GM19372 (cell line): Measurements from ENCODE around the gene CPNE8.
A peak's percentile ranks its signal among the peaks of the same experiment; 100 is the strongest.

Experiments used
- ATAC-seq: cut with Tn5 transposase; IDR thresholded peaks from one replicate; pipeline ENCODE4 v1.9.1; 2021; ENCODE audit warnings: mild to moderate bottlenecking, low read depth, moderate library complexity; ENCODE audit not compliant: unreplicated experiment

CPNE8 gene

DNA sequence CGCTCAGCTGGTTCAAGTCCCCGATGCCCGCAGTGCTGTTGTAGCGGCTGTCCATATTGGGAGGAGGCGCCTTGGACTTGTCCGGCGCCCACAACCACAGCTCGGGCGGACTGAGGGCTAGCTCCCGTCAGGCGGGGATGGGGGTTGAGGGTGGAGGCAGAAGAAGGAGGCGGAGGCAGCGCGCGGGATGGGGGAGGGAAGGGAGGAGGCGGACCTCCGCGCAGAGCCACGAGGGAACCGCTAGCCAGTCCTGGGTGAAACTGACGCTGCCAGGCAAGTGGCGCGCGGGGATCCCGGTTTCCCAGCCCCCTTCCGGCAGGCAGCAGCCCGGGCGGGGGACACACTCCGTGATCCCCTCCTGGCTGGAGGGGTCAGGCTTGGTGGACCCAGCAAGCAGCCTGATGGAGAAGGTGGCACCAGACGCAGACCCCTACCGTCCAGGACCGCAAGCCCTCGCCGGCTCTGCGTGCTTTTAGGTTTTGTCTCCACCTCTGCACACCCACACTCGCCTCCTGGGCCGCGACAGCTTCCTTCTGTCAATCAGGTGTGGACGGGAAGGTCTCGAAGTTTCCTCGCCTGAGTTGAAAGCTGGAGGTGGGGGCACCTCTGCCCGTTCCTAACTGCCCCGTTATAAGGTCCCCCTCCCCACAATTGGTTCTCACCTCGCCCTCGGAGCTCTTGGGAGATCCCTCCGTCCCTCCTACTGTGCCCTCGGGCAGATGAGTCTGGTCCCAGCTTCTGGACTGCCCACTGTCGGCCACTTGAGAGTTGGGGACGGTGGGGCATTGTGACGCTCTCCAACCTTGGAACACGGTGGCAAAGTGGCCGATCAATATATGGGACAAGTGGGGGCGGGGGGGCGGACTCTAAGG is at the start of gene CPNE8:
CPNE8 (minus strand) TSS at position 112 of the 872 bp plus-strand sequence; CDS start at position 55, 57 bp downstream.
- peak; percentile 38 for ATAC-seq

DNA sequence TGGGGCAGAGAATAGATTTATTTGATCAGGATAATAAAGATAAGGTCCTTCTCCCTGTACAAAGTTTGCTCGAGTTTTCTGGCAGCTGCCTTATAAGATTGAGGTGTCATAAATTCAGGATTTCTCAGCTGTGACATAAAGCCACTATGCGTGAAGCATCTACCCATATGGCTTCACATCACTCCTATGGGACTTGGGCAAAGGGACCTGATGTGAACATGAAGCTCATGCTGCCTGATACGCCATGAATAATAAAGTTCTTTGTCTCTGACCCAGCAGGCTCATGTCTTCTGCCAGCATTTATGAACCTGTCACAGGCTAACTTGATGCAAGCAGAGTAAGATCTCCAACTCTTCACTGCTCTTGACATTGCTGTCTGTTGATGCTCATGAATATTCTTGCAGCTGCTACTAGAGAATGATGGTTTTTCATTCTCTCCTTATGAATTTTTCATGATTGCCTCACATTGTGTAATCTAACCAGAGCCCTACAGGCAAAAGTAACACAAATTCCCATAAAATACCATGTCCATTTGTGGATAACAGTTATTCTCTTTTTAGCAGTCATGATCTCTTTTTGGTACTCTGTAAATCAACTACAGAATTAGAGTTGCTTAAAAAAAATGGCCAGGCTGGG is 49.0 kb upstream of the CPNE8 start:
- no peak for ATAC-seq

DNA sequence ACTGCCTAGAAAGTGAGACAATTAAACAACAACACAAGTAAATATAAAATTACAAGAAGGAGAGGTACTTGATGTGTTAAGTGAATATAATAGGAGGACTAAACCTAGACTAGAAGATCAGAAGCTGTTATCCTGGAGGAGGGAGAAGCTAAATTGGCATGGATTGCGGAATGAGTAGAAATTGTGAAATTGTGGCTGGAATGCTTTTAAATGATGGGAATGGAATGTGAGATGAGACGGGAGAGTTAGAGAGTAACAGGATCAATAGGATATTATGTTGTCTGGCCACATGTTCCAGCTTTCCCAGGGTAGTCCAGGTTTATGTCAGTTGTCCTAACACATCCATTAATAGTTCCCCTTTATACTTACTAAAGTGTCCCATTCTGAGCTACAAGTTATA is 44.0 kb upstream of the CPNE8 start:
- ATAC-seq = no peak

DNA sequence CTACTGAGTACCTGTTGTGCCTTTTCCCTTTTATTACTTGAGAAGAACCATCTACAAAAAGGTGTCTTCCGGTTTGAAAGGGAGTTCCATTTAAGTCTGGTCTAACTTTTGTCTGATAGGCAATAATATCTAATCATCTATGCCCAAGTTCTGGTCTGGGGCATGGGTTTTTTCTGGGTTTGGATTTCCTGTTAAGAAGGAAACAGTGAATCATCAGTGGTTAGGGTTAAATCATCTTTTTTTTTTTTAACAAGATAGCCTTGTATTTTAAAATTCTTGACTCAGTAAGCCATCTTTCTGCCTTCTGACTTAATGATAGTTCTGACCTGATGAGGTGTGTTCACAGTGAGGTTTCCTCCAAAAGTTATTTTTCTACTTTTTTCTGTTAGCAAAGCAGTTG is 29.3 kb upstream of the CPNE8 start:
- ATAC-seq = no peak

DNA sequence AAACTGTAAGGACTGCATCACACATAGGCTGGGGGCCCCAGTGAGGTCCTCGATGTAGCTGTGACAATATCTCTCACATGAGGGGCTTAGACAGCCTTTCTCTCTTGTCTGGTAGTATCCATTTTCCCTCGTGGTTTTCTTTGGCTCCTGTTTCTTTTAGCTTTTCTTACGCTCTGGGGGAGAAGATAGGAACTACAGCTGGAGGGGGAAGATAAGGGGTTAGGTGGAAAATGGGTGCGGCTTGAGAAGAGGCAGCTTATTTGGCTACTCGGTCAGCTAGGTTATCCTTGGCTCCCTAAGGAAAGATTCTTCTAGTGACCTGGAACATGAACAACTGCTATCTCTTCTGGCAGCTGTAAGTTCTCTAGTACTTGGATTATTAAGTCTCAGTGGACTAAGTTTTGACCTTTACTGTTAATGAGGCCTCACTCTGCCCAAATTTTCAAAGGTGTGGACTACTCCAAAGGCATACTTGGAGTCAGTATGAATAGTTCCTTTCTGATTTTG is 28.7 kb upstream of the CPNE8 start:
- no peak for ATAC-seq

DNA sequence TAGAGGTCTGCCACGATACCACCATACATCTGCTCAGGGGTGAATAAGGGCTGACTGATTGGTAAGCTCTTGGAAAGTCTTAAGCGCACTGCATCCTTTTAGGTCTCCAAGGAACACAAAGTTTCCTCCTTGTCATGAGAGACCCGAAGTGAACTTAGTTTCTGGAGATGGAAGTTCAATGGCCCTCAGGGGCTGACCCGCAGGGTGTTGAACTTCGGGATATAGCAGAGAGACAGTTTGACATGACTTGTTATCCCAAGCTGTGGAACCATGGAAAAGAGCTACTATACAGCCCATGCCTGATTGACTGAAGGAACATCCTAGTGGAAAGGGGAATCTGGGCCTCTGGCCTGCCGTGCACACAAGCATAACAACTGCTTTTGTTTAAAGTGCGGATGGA is 26.9 kb upstream of the CPNE8 start:
- no peak for ATAC-seq

DNA sequence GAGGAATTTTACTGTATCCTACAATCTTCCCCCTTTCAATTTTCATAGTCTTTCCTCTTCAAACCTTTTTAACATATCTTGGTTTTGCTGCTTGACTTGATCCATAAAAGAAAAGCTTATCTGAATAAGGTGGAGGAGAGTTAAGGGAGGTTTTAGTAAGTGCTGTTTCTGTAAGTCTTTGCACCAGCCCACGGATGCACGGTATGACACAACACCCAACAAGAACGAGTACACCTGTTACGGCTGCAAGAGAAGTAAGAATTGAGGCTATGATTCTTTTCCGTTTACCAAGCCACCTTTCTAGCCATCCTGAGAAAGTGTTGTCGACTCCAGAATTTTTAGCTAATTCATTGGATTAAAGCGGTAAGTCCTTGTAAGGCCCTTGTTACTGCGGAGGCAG is 26.1 kb upstream of the CPNE8 start:
- no peak for ATAC-seq

DNA sequence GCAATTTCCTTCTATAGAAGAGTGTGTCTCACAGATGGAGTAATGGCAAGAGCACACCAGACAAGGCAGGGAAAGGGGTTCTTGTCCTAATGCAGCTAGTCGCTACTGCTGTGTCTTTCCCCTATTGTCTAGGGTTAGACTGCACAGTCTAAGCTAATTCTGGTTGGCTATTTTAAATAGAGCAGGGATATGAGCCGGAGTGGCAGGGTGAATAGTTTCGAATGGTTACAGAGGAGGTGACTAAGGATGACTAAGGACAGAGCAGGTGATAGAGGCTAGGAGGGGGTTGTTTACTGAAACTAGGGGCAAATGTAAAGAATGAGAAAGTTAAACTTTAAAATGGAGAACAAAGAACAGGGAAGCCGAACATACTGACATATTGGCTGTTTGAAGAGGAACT is 25.6 kb upstream of the CPNE8 start:
- no peak for ATAC-seq

DNA sequence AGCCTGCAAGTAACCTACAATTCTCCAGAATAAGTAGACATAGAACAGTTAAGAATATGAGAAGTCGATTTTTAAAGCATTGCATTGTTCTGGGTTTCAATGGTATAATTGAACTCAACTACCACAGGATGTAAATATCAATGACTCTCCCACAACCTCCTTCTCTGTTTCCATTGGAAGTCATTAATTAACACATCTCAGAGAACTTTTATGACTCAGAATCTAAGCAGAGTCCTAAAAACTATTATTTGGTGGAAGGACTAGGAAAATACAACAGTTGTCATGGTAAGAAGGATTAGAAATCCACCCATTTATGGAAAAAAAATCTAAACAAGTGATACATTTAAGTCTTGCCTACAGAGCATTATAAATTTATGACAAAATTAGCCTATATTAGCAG is 21.1 kb upstream of the CPNE8 start:
- no peak for ATAC-seq

DNA sequence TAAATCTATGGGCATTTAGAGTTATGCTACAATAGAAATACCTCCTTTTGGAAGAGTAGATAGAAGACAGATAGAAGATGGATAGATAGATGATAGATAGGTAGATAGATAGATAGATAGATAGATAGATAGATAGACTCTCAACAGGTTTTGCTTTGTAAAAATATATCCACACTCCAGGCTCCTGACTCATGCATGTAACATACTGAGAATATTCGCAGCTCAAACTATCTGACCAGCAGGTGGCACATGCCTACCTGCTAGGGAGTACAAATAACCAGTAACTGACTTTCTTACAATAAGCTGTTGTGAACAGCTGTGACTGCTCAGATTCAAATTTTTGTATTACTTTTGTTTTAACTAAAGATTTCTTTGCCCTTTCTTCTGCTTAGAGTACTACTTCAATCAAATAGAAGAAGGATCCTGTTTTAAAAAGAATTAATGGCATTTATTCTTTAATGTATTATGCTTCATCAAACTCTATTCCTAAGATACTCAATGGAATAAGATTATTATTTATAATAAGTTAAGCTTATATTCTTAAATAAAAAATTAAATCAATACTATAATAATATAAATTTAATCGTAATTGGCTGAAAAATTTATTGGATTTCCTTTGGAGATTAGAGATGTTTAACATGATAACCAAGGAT is 15.8 kb upstream of the CPNE8 start:
- ATAC-seq = peak; percentile 84

DNA sequence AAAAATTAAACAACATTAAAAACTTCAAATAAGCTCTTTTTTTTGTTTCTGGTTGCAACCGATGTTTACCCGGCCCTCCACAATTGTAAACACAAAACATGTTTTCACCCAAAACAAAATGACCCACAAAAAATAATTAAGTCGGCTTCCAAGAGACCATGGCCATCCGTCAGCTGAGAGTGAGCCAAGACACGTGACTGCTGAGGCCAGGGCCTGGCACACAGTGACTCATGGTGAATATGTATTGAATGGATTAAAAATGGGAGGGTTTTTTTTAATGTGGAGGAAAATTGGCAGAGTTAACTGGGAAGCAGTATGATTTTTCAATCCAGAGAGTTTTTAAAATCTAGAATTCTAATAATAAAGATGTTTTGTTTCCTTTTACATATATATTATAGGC is 13.8 kb upstream of the CPNE8 start:
- ATAC-seq = no peak

DNA sequence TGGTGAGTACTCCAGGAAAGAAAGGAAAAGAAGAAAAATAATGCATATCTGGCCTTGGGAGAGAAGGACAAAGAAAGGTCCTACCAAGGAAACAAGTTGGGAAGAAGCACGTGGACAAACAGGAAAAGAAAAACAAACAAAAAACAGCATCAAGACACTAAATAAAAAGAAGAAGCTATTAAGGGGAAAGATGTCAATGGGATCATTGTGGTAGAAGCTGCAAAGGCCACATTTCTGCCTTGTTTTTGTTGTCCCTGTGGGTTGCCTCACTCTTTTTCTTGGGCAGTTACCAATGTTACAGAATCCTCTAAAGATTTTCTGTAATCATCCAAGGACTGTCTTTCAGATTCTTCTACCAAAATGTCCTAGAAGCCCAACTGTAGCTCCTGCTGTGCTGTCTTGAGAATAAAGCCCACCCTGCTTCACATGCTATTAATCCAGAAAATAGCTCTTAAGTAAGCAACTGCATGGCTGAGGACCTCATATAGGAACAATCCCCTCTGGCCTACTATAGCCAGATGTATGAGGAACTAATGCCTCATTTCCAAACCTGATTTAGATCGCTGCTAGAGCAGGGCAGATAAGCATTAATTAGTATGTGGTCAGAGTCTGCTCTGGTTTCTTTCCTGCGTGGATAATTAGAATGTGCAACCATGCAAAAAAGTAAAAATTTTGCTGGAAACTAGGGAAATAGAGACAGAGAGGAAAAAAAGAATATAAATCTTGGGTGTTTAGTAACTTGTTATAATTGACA is 10.2 kb upstream of the CPNE8 start:
- ATAC-seq = no peak

DNA sequence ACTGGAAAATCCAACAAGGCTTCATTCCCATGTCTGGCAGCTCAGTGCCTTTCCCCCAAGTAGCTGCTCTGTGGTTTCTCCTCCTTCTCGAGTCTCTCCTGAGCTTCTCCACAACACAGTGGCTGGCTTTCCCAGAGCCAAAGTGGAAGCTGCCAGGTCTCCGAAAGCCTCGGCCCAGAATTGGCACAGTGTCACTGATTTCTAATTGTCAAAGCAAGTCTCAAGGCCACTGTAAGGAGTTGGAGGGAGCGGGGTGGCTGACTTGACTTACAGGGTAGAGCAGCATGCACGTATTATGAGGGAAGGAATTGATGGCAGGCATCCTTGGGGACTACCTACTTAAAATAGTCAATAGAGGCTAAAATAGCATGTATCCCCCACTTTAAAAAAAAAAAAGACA is 6.7 kb upstream of the CPNE8 start:
- no peak for ATAC-seq

DNA sequence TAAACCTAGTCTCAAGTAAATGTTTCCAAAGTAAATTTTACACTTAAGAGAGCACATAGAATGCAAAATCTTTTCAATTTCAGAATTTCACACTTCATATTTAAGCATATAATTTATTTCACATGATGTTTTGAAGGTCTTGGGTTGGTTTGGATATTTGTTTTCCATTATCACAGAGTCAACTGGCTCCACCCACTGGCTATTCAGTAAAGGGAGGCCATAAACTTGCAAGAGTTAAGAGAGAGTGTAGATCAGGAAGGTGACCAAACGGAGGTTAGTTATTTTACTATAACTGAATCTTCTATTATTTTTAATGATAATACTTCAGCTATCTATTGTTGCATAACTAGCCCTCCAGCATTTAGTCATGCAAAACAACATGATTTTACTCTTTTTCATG is 6.2 kb upstream of the CPNE8 start:
- no peak for ATAC-seq

DNA sequence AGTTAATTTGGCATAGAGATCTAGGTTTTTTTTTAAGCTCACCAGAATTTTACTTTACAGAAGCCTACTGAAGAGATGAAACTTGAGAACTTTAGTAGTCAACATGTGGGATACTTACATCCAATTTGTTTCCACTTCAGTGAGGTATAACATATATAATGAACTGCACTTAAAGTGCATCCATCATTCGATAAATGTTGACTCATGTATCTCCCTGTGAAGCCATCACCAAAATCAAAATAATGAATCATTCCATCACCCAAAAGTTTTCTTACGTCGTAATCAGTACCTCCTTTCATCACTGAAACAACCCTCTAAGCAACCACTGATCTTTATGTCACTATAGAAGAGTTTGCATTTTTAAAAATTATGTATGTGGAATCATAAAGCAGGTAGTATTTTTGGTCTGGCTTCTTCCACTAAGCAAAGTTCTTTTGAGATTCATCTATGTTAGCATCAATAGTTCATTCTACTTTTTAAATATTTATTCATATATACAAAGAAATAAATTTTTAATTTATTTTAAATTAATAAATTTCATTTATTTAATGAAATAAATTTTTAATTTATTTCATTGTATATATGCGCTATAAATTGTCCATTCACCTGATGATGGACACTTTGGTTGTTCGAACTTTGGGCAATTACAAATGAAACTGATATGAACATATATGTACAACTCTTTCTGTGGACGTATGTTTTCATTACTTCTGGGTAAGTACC is 2.0 kb upstream of the CPNE8 start:
- ATAC-seq = no peak

DNA sequence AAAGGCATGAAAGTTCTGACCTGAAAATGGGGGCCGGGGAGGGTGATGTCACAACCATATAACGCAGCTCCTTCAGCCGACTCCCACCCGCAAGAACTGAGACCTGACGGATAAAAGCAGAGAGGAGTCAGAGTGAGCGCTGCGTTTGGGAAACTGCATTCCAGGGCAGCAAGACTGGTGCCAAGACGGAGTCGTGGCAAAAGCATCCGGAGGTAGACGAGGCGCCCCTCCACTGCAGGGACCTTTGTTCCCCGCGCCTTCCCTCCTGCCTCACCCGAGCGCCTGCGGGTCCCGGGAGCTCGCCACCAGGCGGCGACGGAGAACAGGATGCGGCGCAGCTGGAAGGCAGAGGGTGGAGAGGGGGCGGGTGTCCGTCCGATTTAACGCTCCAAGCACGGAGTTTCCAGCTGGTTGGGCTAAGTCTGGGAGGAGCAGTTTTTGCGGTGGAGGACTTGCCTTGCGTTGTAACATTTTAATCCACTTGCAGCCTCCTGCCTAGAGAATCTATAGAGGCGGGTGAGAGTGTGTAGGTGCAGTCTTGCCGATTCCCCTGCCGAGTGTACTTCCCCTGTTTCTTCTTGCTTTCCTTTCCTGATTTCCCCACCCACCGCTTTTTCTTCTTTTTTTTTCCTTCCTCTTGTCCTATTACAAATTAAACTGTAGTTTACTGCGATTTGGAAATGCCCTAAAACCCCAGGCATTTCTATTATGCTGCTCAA is 1.2 kb upstream of the CPNE8 start:
- ATAC-seq = peak; percentile 51

DNA sequence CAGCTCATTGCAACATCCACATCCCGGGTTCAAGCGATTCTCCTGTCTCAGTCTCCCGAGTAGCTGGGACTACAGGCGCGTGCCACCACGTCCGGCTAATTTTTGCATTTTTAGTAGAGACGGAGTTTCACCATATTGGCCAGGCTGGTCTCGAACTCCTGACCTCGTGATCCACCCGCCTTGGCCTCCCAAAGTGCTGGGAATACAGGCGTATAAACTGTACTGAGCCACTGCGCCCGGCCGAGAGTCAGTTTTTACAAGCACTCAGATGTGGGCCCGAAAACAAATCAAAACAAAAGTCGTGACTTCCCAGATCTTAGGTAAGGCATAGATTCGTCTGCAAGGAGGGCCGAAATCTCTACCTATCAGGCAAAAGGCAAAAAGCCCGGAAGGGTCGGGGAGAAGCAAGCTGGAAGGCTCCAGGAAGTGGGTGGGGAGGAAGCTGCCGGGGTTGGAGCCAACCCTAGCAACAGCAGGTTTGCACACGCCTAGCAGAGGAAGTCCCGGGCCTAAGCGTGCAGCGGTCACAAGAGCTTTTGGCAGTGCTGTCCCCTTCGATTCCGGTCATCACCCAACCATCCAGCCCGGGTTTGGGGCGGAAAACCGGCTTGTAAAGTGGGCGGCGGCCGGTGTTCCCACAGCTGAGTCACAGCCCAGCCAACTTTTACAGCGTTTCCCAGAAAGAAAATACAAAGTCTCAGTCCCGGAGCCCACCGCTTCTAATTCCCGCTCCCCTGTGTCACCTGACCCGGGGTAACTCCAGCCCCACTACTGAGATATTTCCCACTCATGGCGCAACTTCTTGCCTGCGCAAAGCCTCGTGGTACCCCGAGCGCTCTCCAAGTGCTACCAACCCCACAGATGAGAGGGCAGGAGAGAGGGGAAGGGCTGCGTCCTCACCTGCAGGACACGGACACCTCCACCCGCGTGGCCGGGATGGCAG is 583 bp downstream of the CPNE8 start:
- ATAC-seq = peak; percentile 57

DNA sequence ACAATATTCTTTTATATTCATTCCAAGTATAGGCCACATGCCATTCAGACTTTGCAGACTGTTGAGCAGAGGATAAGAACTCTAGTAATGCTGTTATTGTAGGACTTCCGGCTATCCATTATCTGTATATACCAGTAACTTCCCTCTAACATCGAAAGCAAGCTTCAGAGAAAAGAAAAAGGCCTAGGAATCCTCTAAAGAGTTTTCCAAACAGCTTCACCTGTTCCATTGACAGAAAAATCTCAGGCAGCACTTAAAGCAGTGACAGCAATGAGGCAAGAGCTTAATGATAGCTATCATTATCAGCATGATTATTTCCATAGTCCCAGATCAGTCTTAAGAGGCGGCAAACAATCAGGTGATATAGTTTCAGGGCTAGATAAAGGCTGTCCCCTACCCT is 1.8 kb downstream of the CPNE8 start:
- no peak for ATAC-seq
